ENCODE data around the gene PEX10.
"Not testable (repeated sequence)": the region's sequence is repeated elsewhere in the genome, so short reads cannot be mapped to it uniquely, and the experiment has no call there.

PEX10 gene

DNA sequence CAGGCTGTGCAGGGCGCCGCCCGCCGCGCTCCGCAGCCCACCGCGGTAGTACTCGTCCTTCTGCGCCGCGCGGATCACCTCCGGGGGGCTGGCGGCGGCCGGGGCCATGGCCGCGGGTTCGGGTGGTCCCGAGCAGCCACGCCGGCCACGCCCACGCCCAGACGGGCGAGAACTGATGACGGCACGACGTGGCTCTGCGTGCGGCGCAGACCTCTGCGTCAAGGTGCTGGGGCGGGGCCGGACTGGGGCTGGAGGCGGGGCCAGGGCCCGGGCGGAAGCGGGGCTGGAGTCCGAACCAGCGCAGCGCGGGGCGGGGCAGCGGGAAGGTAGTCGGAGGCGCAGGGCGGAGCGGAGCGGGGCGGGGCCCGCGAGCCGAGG lies at the start of gene PEX10:
Gene PEX10 (minus strand): TSS at position 170 of the 378 bp plus-strand sequence. CDS start 62 bp downstream, at position 108.
- DNase-seq, result peak; percentile 92 to 94

DNA sequence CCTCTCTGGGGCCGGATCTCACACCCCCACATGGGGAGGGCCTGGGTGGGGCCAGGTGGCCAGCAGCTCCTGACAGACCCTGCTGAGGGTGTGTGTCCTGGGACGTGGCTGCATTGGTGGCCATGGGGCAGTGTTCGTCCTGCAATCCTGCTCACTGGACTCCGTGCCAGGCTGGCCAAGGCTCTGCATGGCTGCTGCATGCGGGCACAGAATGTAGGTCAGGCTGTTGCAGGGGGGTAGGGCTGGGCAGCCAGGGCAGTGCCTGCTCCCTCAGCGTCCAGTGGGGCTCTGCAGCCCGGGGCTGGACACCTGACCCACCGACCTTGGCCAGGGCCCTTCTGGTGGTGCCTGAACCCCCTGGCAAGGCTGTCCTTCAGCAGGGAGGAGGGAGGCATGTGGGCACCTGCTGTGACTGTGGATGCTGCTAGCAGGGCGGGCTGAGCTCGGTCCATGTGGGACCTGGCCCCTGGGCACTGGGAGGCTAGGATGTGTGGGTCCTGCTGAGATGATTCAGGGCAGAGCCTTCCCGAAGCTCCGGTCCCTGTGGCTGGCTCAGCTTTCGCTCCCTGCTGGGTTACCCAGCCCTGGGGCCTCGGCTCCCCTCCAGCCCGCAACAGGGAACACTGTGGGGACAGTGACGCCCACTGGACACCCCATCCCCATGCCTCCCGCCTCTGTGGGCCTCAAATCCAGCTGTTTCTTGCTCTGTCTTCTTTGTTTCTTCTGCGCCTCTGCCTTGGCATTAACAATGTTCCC lies 48.8 kb upstream of the PEX10 start:
- no peak for DNase-seq

DNA sequence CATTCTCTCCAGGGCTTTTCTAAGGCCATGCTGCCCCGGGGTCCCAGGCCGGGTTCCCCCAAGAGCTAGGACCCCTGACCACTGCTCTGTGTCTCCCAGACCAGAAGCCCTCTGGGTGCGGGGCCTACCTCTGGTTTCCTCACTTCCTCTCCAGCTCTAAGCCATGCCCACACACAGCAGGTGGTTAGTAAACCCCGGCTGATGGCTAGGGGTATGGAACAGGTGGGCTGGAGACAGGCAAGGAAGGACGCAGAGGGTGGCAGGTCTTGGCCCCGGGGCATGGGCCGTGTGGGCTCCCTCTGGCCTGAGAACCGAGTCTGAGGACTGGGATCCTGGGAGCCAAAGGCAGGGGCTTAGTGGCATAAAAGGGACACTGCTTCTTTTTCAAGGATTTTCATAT lies 47.8 kb upstream of the PEX10 start:
- DNase-seq, result no peak

DNA sequence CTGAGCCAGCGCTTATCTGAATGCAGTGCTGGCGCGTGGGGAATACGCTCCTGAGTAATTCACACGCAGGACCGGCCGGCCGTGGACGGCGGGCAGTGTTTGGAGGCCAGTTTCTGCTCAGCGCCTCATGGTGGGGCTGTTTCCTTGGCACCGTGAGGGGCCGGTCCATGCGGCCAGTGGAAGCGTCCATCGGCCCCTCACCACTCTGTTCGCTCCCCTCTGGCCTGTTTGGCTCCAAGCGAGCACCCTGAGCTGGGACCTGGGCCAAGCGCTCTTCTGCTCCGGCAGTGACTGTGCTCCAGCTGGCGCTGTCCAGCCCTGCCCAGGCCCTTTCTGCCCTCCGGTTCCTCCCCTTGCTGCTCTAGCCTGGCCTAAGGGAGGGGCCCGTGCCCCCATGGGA lies 47.4 kb upstream of the PEX10 start:
- no peak for DNase-seq

DNA sequence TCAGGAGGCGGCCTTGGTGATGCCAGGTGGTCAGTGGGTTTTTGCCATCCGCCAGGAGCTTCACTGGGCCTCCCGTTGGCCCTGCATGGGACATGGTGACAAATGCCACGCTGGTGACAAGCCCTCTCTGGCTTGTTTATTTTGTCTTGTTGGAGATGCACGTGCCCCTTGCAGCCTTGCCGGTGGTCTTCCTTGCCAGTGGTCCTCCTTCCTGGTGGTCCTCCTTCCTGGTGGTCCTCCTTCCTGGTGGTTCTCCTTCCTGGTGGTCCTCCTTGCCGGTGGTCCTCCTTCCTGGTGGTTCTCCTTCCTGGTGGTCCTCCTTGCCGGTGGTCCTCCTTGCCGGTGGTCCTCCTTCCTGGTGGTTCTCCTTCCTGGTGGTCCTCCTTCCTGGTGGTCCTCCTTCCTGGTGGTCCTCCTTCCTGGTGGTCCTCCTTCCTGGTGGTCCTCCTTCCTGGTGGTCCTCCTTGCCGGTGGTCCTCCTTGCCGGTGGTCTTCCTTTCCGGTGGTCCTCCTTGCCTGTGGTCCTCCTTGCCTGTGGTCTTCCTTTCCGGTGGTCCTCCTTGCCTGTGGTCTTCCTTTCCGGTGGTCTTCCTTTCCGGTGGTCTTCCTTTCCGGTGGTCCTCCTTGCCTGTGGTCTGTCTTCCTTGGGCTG lies 46.9 kb upstream of the PEX10 start:
- not testable (repeated sequence) for DNase-seq

DNA sequence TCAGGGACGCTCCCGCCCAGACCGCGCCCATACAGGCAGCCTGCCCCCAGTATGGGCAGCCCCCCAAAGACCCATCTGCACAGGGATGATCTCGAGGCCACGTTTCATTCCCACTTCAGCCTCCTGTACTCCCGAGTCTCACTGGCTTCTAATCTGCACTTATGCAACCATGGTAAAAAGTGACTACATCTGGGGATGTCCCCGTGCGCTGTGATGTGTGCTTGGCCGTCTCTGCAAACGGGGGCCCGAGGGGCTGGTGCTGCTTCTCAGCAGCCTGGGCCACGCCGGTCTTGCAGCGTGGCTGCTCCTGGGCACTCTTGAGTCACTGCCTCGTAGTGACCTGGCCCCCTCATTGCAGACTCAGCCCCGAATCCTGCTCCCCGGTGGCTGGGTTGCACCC lies 46.3 kb upstream of the PEX10 start:
- DNase-seq, result no peak

DNA sequence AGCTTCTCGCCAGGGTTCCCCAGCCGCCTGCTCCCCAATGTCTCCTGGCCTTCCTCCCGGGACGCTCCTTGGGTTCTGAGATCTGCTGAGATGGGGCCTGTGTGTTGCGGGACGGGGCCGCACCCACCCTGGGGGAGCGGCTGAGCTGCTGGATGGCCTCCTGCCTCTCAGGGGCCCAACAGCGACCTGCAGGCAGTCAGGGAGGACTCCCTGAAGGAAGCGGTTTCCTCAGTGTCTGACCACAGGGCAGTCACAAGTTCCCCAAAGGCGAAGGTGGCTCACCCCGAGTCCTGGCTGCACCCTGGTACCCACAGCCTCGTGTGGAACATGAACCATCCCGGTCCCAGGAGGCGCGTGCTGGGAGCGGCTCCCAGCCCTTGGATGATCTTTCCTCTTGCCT lies 45.1 kb upstream of the PEX10 start:
- DNase-seq, result no peak

DNA sequence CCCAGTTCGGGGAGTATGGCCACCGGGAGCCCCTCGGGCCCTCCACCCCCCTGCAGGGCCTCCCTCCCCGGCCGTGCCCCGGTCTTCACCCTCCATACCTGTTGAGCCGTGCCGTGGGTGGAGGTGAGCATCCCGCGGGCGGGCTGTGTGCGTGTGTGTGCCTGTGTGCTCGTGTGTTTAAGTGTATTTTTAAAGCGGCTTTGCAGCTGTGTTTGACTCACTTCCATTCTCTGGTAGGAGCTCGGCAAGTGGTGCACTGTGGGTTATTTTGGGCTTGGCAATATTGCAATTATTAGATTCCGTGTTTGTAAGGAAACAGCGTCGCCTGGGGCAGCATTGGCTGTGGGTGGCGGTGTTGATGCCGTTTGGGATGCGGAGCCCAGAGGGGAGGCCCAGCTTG lies 43.4 kb upstream of the PEX10 start:
- DNase-seq, result peak; percentile 42 to 70

DNA sequence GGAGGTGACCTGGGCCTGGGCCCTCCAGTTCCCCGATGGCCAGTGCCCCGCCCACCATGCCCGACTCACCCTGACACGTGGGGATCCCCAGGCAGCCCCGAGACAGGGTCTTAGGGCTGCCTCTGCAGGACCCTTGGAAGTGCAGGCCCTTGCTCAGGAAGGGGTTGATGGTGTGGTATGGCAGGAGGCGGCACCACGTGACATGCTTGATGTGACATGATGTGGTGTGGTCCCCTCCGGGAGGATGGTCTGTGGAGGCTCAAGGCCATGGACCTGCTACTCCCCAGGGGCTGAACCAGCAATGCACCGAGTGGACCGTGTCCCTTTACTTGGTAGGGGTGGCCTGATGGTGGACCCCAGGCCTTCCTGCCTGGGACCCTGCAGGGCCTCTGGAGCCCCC lies 41.9 kb upstream of the PEX10 start:
- no peak for DNase-seq

DNA sequence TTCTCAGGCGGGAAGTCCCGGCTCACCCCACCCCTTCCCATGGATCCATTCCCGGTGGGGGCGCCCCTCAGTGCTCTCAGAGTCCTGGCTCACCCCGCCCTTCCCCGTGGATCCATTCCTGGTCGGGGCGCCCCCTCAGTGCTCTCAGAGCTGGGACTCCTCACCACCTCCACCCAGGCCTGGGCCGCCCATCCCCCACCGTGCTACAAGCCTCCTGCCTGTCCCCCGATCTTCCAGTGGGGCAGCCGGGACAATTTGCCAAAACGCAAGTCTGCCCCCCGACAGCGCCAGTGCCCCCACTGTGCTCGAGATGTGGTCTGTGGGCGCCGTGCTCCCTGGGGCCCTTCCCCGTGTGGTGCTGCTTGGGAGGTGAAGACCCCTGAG lies 40.6 kb upstream of the PEX10 start:
- DNase-seq, result no peak

DNA sequence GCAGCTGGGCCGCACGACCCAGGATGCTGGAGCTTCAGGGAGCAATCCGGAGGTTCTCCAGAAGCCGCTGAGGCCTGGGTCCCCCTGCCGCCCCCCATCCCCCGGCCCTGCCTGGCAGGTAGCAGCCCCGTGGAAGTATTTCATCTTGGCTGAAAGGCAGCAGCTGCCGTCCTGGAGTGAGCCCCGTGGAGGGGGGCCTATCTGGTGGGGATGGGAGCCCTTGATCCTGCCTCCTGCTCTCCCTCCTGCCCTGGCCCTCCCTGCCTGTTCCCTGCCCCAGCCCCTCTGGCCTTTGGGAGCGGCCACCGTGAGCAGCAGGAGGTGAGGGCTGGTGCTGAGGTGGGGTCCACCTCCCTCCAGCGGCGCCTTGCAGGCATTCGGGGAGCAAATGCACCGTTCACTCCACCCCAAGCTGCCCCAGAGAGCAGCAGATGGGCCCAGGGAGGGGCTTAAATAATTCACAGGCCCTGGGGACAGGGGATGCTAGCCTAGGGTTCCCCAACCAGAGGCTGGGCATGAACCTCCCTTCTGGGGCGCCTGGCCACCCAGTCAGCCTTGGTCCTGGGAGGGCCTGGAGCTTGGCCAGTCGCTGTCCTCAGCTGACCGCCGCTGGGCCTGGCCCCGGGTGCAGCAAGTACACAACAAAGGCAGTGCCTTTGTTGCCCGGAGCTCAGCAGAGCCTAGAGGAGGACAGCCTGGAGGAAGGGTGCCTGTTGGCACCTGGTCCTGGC lies 40.0 kb upstream of the PEX10 start:
- DNase-seq, result no peak

DNA sequence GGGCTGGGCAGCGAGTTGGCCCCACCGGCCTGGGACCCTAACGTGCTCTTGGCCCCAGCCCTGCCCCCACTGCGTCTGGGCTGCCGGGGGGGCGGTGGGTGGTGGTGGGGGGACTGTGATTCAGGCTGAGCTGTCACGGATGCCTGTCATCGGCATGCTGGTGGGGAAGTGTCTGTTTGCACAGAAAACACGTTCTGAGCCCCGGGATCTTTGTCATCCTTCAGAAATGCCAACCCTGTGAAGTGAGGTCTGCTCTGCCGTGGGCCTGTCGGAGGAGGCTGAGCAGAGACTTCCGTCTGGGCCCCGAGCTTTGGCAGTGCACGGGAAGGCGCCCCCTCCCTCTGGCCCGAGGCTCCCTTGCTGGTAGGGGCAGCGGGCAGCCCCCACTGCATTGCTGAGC lies 39.4 kb upstream of the PEX10 start:
- no peak for DNase-seq

DNA sequence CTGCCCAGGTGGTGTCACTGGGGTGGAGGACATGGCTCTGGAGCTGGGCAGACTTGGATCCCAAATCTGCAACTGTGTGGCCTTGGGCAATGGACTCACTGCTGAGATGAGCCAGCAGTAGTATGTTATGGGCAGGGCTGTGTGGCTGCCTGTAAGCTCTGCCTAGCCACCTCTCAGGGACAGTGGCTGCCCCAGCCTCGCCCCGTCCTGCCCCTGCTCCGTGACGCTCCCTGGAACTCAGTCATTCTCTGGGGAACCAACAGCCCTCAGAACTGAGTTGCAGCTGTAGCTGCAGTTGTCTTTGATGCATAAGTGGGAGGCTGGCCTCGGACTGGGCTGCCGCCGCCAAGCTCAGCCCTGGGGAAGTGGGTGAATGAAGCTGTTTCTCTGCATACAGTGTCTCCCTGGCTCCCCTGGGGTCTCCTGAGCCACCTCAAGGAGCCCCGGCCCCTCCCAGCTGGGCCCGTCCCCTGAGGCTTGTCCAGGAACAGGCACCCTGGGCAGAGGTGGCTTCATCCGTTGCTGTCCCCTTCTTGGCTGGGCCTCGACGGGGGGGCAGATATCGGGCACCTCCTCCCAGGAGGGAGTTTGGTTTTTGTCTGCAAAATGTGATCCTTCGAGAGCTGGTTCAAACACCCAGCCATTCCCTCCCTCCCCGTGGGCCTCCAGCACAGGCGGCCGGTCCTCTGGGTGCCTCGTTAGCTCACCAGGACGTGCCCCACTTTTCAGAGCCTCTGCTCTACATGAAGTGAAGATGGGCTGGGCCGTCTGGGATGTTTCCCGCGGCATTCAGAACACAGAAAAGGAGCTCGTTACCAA lies 37.5 kb upstream of the PEX10 start:
- DNase-seq, result no peak

DNA sequence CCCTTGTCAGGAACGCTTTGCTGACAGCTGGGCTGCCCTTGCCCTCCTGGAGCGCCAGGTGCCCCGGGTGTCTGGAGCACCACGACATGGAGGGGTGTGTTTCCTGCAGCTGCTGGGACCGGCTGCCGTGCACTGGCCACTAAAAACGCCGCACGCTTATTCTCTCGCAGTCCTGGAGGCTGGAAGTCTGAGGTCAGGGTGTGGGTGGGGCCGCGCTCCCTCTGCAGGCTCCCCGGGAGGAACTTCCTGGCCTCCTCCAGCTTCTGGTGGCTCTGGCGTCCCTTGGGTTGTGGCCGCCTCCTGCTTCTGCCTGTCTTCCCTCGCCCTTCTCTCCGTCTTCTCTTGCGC lies 35.7 kb upstream of the PEX10 start:
- DNase-seq, result no peak

DNA sequence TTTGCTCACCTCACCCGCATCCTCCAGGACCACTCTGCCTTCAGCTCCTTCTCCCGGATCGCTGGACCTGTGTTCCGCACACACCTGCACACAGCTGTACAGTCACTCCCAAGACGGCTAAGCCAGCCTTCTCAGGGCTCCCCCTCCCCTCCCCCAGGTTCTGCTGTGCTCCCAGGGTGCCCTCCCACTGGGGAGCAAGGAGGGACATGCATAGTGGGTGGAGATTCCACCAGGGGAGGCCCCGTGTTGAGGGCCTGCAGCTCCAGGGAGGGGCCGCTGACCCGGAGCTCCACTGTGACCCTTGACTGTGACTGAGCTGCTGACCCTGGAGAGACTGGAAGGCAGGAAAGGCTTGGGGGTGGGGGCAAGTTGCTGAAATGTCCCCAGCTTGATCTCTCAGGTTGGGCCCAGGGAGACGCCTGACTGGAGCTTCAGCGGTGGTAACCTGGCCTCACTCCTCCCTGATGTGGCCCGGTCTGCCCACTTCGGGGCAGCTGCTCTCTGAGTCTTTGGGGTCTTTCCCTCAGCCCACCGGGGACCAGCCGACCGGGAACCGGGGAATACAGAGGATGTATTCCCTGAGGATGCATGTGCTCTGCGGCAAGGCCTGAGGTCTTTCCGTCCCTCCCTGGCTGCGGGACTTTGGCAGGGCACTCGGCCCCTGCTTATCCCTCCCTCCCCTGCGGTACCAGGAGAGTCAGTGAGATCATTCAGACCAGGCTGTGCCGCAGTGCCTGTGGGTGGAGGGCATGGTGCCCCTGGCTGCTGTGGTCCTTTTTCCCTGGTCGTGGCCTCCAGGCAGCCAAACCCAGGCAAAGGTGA lies 35.1 kb upstream of the PEX10 start:
- no peak for DNase-seq

DNA sequence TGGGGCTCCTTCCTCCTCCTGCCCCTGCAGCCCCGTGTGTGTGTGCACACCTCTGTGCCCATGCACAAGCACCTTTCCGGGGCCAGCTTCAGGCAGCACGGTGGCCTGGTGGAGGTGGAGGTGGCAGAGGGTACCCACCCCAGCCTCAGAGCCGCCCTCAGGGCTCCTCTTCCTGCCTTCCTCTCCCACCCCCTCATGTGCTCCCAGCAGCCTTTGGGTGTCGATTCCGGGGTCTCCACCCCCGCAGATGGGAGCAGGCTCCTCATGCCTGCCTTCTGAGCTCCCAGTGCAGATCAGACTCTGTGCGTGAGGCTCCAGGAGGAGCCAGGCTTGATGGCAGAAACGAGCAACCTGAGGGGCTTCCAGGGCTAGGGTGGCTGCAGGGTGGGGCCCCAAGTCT lies 34.5 kb upstream of the PEX10 start:
- DNase-seq, result no peak

DNA sequence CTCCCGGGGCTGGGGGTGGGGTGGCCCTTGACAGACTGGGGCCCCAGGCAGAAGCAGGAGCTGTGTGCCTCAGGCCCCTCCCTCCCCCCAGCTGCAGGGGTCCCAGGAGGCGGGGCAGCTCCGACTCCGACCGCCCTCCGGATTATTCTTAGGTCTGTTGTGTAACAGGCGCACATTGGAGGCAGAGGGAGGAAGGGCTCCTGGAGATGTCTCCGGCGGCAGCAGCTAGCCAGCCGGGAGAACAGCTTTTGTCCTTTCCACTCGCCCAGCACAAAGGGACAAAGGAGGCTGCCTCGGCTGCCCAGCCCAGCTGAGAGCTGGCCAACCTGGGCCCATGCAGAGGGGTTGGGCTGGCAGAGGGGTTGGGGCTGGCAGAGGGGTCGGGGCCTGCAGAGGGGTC lies 34.0 kb upstream of the PEX10 start:
- no peak for DNase-seq

DNA sequence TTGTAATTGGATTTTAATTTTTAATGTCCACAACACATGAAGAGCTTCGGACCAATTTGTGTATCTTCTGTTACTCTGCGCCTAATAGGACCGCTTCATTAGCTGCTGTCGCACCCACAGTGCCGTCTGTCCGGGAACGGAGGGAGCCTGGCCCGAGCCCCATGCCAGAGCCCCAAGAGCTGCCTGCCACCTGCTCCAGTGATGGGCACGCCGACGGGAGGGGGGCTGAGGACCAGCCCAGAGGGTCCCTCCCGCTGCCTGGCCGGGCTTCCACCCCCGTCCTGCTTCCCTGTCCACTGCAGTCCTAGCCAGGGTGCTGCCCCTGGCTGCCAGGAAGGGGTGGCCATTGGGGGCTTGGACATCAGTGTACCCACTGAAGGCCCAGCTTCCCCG lies 33.5 kb upstream of the PEX10 start:
- no peak for DNase-seq

DNA sequence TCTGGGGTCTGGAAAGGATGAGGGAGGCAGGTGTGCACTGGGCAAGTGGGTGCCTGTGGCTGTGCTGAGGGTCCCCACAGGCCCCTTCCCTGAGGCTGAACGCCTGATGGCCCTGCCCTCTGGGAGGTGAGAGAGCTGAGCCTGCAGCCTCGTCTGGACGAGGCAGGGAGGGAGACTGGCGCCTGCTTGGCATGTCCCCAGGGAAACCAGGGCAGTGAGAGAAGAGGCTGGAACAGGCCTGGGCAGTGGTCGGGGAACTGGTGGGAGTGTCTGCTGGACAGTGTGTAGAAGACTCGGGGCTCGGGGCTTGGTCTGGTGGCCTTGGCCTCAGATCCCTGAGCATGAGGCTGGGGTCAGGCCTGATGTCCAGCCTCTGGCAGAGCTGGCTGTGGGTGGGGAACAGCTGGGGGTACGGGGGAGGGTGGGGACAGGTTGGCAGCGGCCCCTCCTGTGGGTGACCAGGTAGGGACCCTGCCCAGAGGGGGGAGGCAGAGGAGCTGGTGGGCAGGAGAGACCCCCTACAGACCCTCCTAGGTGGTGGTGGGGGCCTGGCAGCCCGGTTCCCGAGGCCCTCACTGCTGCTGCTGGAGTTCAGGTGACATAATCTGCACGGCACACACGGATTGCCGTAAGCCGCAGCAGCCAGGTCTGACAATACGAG lies 32.9 kb upstream of the PEX10 start:
- DNase-seq, result no peak

DNA sequence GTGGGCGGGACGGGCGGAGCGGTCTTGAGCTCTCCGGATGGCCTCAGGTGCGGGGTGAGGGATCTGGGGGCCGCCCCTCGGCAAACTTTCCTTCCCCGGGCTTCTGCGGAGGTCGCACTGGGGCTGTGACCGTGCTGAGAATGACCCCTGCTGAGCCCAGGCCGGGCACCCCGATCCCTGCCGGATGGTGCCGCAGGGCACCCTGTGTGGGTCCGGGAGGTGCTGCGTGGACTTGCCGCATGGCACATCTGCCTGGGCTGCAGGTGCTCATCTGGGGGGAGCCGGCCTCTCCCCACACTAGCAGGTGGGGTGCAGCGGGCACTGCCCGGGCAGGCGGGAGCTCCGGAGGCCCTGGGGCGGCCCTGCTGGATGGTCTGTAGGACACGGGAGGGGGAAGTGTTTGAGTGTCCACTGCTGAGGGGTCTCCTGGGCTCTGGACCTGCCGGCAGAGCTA lies 31.8 kb upstream of the PEX10 start:
- DNase-seq, result no peak

DNA sequence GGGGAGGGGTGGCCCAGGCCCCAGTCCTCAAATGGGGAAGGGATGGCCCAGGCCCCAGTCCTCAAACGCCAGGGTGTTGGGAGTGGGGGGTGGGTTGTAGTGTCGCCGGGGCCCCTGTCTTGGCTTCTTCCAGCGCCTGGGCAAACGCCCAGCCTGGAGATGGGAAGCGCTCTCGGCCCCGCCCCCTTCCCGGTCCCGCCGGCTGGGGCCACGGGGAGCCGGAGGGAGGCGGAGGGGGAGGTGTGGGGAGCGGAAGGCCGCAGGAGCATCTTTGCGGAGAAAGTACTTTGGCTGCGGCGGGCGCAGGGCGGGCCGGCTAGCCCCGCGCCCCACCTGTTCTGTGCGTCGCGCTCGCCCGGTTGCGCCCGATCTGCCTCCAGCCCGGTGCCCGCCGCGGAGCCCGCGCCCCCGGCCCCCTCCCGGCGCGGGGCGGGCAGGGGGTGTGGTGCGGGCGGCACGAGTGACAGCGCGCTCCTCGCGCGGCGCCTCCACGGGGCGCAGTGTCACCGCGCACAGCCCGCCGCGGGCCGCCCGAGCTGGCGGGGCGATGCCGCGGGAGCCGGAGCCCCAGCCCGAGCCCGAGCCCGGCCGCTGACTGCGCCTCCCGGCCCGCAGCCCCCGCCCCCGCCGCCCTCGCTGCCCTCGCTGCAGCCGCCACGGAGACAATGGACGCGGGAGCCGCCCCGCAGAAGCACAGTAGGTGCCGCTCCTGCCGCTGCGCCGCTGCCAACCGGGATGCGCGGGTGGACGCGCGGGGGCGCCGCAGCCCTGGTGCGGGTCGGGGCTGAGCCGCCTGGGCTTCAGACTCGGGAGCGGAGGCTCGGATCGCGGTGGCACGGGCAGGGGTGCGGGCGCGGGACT lies 31.1 kb upstream of the PEX10 start:
- no peak for DNase-seq

Measured in NCI-H2081 (cell line).